ENCODE measurements around the gene ZNF260.
"Not testable (repeated sequence)": the region's sequence is repeated elsewhere in the genome, so short reads cannot be mapped to it uniquely, and the experiment has no call there.

Gene ZNF260

DNA sequence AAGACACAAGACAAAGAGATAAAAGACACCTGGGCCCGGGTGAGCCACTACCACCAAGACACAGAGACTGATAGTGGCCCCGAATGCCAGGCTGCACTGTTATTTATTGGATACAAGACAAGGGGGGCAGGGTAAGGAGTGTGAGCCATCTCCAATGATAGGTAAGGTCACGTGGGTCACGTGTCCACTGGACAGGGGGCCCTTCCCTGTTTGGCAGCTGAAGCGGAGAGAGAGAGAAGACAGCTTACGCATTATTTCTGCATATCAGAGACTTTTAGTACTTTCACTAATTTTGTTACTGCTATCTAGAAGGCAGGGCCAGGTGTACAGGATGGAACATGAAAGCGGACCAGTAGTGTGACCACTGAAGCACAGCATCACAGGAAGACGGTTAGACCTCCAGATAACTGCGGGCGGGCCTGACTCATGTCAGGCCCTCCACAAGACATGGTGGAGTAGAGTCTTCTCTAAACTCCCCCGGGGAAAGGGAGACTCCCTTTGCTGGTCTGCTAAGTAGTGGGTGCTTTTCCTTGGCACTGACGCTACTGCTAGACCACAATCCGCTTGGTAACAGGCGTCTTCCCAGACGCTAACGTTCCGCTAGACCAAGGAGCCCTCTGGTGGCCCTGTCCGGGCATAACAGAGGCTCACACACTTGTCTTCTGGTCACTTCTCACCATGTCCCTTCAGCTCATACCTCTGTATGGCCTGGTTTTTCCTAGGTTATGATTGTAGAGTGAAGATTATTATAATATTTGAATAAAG lies 35.2 kb downstream of the ZNF260 start:
- peak; percentile 65 for TF ChIP-seq CTCF (conservative IDR thresholded peaks at IDR 0.05; ENCODE audit: control insufficient read depth, insufficient read depth, low read depth, low read length)
- not testable (repeated sequence) for H3K4me3 ChIP-seq (ENCODE audit: control insufficient read depth, low read depth, low read length)
- peak; percentile 72 for DNase-seq (ENCODE audit: low read depth)

GRCh38 chr19:36490846-36491245 lies 37.2 kb downstream of the ZNF260 start:
- not testable (repeated sequence) for H3K4me3 ChIP-seq (ENCODE audit: control insufficient read depth, low read depth, low read length); DNase-seq (ENCODE audit: low read depth)

GRCh38 chr19:36489920-36490415 lies 38.1 kb downstream of the ZNF260 start:
- DNase-seq (ENCODE audit: low read depth): peak; percentile 90
- no peak for TF ChIP-seq CTCF (conservative IDR thresholded peaks at IDR 0.05; ENCODE audit: control insufficient read depth, insufficient read depth, low read depth, low read length)
- H3K4me3 ChIP-seq (ENCODE audit: control insufficient read depth, low read depth, low read length): peak overlapping the region; percentile 87

DNA sequence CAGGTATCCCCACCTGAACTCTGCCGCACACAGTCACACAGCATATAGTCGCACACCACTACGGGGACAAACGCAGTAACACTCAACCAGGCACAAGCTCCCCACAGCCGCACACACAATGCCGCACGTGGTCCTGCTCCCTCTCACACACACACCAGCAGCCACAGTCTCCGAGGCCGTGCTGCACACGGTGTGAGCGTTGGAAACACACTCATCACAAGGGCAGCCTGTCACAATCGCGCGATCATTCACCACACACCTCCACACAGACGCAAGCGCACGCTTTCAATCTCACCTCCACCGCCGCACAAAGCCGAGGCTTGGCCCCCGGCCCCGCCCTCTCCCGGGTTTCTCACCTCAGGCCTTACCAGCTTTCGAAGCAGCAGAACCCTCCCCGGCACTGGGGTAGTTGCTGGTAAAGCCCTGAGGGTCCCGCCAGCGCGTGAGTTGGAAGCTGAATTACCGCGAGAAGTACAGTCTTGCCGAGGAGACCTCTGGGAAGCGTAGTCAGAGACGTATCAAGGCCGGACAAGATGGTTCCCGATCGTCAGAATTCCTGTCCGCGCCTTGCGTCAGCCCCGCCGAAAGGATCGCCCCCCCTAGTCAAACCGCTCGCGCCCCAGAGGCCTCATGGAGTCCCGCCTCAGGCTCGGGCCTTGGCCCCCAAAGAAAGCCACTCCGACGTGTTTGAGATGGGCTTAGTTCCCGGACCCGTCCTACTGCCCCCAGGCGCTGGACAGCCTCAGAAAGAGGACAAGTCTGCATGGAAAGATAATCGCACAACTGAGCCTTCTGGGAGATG lies 38.8 kb downstream of the ZNF260 start, which contains the start of gene ZNF566:
TSS of gene ZNF566 (minus strand) at position 444 of the 802 bp plus-strand sequence. CDS start 13,004 bp downstream, outside the sequence.
- TF ChIP-seq CTCF (conservative IDR thresholded peaks at IDR 0.05; ENCODE audit: control insufficient read depth, insufficient read depth, low read depth, low read length): no peak
- DNase-seq (ENCODE audit: low read depth): peak; percentile 96
- H3K4me3 ChIP-seq (ENCODE audit: control insufficient read depth, low read depth, low read length): peak within 1 kb of the TSS; percentile 87

DNA sequence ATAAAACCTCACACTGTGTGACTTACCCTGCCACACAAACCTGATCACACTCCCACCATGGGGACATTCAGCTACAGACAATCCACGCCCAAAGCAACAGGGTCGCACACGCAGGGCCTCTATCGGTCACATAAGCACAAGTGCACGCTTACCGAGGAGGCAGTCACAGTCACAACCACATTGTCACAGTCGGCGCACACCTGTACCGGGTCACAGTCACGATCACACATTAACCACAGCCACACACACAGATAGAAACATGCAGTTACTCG lies 39.3 kb downstream of the ZNF260 start:
- peak; percentile 4 for DNase-seq (ENCODE audit: low read depth)
- peak overlapping the region; percentile 87 for H3K4me3 ChIP-seq (ENCODE audit: control insufficient read depth, low read depth, low read length)
- no peak for TF ChIP-seq CTCF (conservative IDR thresholded peaks at IDR 0.05; ENCODE audit: control insufficient read depth, insufficient read depth, low read depth, low read length)

- H3K4me3 ChIP-seq (ENCODE audit: control insufficient read depth, low read depth, low read length): peak overlapping the region; percentile 87
- peak; percentile 6 for DNase-seq (ENCODE audit: low read depth)
- no peak for TF ChIP-seq CTCF (conservative IDR thresholded peaks at IDR 0.05; ENCODE audit: control insufficient read depth, insufficient read depth, low read depth, low read length)
These were observed 39.8 kb downstream of the ZNF260 start for GRCh38 chr19:36488118-36488845.
